IMR-90 (cell line): ENCODE data around the gene NAMPT. TPM values are rescaled to one million over a fixed set of nuclear protein-coding genes. Genes with fewer than 3 reads are reported as not detected.

Experiments
- ATAC-seq: fragments of 200-7000 bp; cut with Tn5 transposase; 2 replicates; pipeline ENCODE4 v1.9.1; 2020; ENCODE audit warnings: low read depth, mild to moderate bottlenecking, moderate library complexity
- BruUV-seq: library from RNA; stranded (reverse); fragments of 400-500 nt; replicated peaks from 2 replicates; lab custom pipeline; 2021; lab: Mats Ljungman, UMichigan
- CTCF ChIA-PET: fragments of 300-600 bp; formaldehyde crosslinking; extraction: SDS; loops from one replicate; lab custom pipeline; 2021; ENCODE audit warnings: antibody characterized with exemption; lab: Yijun Ruan, JAX
- POLR2A ChIA-PET: fragments of 300-600 bp; sonication (Branson Sonifier 250); formaldehyde crosslinking; loops from one replicate; lab custom pipeline; 2022; ENCODE audit warnings: antibody characterized with exemption; ENCODE audit not compliant: unreplicated experiment; lab: Charles Lee
- DNase-seq: peaks from one replicate; pipeline ENCODE4 v3.0.0; 2013
- H2AFZ ChIP-seq: replicated peaks from 2 replicates; pipeline ENCODE3; 2013; ENCODE audit warnings: low read length, mild to moderate bottlenecking; ENCODE audit not compliant: poor library complexity
- H2AK5ac ChIP-seq: 2 replicates; pipeline ENCODE4 v1.6.1; 2013; ENCODE audit warnings: low read depth, low read length, inconsistent platforms
- H2AK9ac ChIP-seq: replicated peaks from 2 replicates; pipeline ENCODE3; 2013; ENCODE audit warnings: mild to moderate bottlenecking, low read depth, low read length, moderate library complexity; ENCODE audit not compliant: poor library complexity
- H2BK120ac ChIP-seq: 2 replicates; pipeline ENCODE4 v1.6.1; 2013; ENCODE audit warnings: low read depth, low read length, inconsistent platforms
- H2BK15ac ChIP-seq: 3 replicates; pipeline ENCODE4 v1.6.1; 2013; ENCODE audit warnings: low read depth, low read length, inconsistent platforms
- H2BK20ac ChIP-seq: 2 replicates; pipeline ENCODE4 v1.6.1; 2013; ENCODE audit warnings: low read depth, mild to moderate bottlenecking, inconsistent platforms, low read length, moderate library complexity
- H2BK5ac ChIP-seq: 2 replicates; pipeline ENCODE4 v1.6.1; 2013; ENCODE audit warnings: mild to moderate bottlenecking, low read depth, low read length, inconsistent platforms; ENCODE audit not compliant: poor library complexity, severe bottlenecking
- H3K14ac ChIP-seq: replicated peaks from 2 replicates; pipeline ENCODE4 v1.6.1; 2013; ENCODE audit warnings: low read depth, low read length, inconsistent platforms
- H3K18ac ChIP-seq: 2 replicates; pipeline ENCODE4 v1.6.1; 2013; ENCODE audit warnings: low read depth, low read length, control low read depth
- H3K23ac ChIP-seq: 2 replicates; pipeline ENCODE4 v1.6.1; 2013; ENCODE audit warnings: low read depth, low read length, inconsistent platforms
- H3K27ac ChIP-seq: 2 replicates; pipeline ENCODE4 v1.5.1; 2013; ENCODE audit warnings: mild to moderate bottlenecking, control low read depth, low read length; ENCODE audit not compliant: insufficient read depth
- H3K27me3 ChIP-seq: 2 replicates; pipeline ENCODE4 v1.6.1; 2013; ENCODE audit warnings: low read length; ENCODE audit not compliant: control insufficient read depth, insufficient read depth
- H3K36me3 ChIP-seq: 2 replicates; pipeline ENCODE4 v1.6.1; 2013; ENCODE audit warnings: low read length, mixed read lengths; ENCODE audit not compliant: control insufficient read depth, insufficient read depth
- H3K4ac ChIP-seq: 2 replicates; pipeline ENCODE4 v1.6.1; 2013; ENCODE audit warnings: low read depth, low read length, inconsistent platforms
- H3K4me1 ChIP-seq: 2 replicates; pipeline ENCODE4 v1.6.1; 2013; ENCODE audit warnings: low read length, mixed read lengths; ENCODE audit not compliant: control insufficient read depth, insufficient read depth
- H3K4me2 ChIP-seq: 2 replicates; pipeline ENCODE4 v1.6.1; 2013; ENCODE audit warnings: low read depth, mild to moderate bottlenecking, control low read depth, low read length, moderate library complexity
- H3K4me3 ChIP-seq: 2 replicates; pipeline ENCODE4 v1.5.1; 2013; ENCODE audit warnings: low read depth, mild to moderate bottlenecking, control low read depth, low read length, moderate library complexity; ENCODE audit not compliant: insufficient read depth
- H3K56ac ChIP-seq: 2 replicates; pipeline ENCODE4 v1.6.1; 2013; ENCODE audit warnings: low read length, inconsistent platforms; ENCODE audit not compliant: insufficient read depth; ENCODE audit errors: extremely low read depth
- H3K79me1 ChIP-seq, 2 experiments: 2 replicates each; pipeline ENCODE4 v1.6.1; 2013; ENCODE audit warnings: low read length in 2 of 2, inconsistent platforms in 1 of 2, low read depth in 1 of 2
- H3K9ac ChIP-seq: 2 replicates; pipeline ENCODE4 v1.6.1; 2013; ENCODE audit warnings: low read depth, low read length, control low read depth
- H3K9me1 ChIP-seq: 2 replicates; pipeline ENCODE4 v1.6.1; 2013; ENCODE audit warnings: low read length, inconsistent platforms; ENCODE audit not compliant: insufficient read depth
- H3K9me3 ChIP-seq: 2 replicates; pipeline ENCODE4 v1.6.1; 2013; ENCODE audit warnings: low read length; ENCODE audit not compliant: control insufficient read depth, insufficient read depth
- H4K20me1 ChIP-seq: 2 replicates; pipeline ENCODE4 v1.6.1; 2013; ENCODE audit warnings: low read length, inconsistent platforms; ENCODE audit not compliant: insufficient read depth
- H4K5ac ChIP-seq: 2 replicates; pipeline ENCODE4 v1.6.1; 2013; ENCODE audit warnings: mild to moderate bottlenecking, low read depth, low read length, control low read depth
- H4K8ac ChIP-seq, 2 experiments: 2 replicates each; pipeline ENCODE4 v1.6.1; 2013; ENCODE audit warnings: low read depth in 2 of 2, low read length in 2 of 2, control low read depth in 1 of 2, inconsistent platforms in 1 of 2
- H4K91ac ChIP-seq: 2 replicates; pipeline ENCODE4 v1.6.1; 2013; ENCODE audit warnings: low read depth, low read length, inconsistent platforms; ENCODE audit not compliant: insufficient read depth
- dilution Hi-C: fragments of 300-500 bp; cut with HindIII; formaldehyde crosslinking; loops from one replicate; pipeline ENCODE4 v1.14.3; 2018; ENCODE audit warnings: low sequenced_read_pairs; ENCODE audit not compliant: unreplicated experiment
- in situ Hi-C: fragments of 300-500 bp; cut with MboI; formaldehyde crosslinking; loops from 3 replicates; pipeline ENCODE4 v1.14.3; 2019; ENCODE audit warnings: low sequenced_read_pairs, inconsistent platforms, mixed read lengths
- intact Hi-C: fragments of 100-400 bp; cut with micrococcal nuclease; formaldehyde crosslinking; loops from 2 replicates; pipeline ENCODE4 v1.10.0; 2022
- polyA plus RNA-seq, 3 experiments: library from polyadenylated mRNA; depleted of rRNA; stranded (reverse); fragments of >200 nt; gene quantifications; 2 replicates each; pipeline ENCODE4 v1.2.3, GENCODE V29; 2012; ENCODE audit warnings: low replicate concordance in 1 of 3
- total RNA-seq: library from RNA; depleted of rRNA; stranded (reverse); fragments of >200 nt; gene quantifications from 2 replicates; pipeline ENCODE4 v1.2.3, GENCODE V29; 2012
- TF ChIP-seq, protein P1 (sequence below): conservative IDR thresholded peaks from 2 replicates; pipeline ENCODE4 v1.5.1; 2012; ENCODE audit warnings: mild to moderate bottlenecking, low read depth, low read length, improper control_type of control experiment
- TF ChIP-seq, protein P2 (sequence below): fragments of 150-350 bp; IDR thresholded peaks from 2 replicates; pipeline ENCODE4 v1.6.1; 2017; ENCODE audit warnings: mild to moderate bottlenecking, antibody characterized with exemption, low read length, low read depth

Gene NAMPT
- total and polyA plus RNA-seq, 2 of the 4 experiments (the other 2 are of a cell fraction), result 13.3 to 31.7 TPM

- Histone ChIP-seq H3K4me2 (no peak overlapping the region), H3K27ac (no peak overlapping the region), H2AK9ac (no peak overlapping the region), H3K79me1 (peaks cover 26 to 46% of the 10 kb centered on the region in 2 experiments), H2BK5ac (no peak overlapping the region), H4K91ac (no peak overlapping the region), H3K9me3 (no peaks in the 10 kb centered on the region), H4K5ac (no peak overlapping the region), H3K14ac (no peak overlapping the region), H2AFZ (no peak overlapping the region), H3K9ac (no peak overlapping the region), H3K27me3 (no peaks in the 10 kb centered on the region), H2AK5ac (no peak overlapping the region), H2BK15ac (no peak overlapping the region), H4K8ac (no peak overlapping the region), H3K4ac (no peak overlapping the region), H4K20me1 (peaks cover 28% of the 10 kb centered on the region; the same call in 1 of the 2 replicates), H3K23ac (no peak overlapping the region), H3K18ac (no peak overlapping the region), H3K4me1 (no peaks in the 10 kb centered on the region), H3K56ac (no peak overlapping the region), H2BK20ac (no peak overlapping the region), H2BK120ac (no peak overlapping the region), H3K9me1 (peaks cover 5% of the 10 kb centered on the region), H3K4me3 (no peak overlapping the region), H3K36me3 (peaks cover 7% of the 10 kb centered on the region)
- dilution Hi-C loops (no loop called here), intact Hi-C loops (no loop called here), in situ Hi-C loops (no loop called here)
- no peak for ATAC-seq
- no TSS peak for BruUV-seq
- ChIA-PET CTCF (interaction anchor here (2.2 kb wide), 1 partner anchor 181 kb away, joined by 9 read pairs; no protein-coding TSS in a partner anchor), POLR2A (no interaction called here)
- TF ChIP-seq, protein P1, sequence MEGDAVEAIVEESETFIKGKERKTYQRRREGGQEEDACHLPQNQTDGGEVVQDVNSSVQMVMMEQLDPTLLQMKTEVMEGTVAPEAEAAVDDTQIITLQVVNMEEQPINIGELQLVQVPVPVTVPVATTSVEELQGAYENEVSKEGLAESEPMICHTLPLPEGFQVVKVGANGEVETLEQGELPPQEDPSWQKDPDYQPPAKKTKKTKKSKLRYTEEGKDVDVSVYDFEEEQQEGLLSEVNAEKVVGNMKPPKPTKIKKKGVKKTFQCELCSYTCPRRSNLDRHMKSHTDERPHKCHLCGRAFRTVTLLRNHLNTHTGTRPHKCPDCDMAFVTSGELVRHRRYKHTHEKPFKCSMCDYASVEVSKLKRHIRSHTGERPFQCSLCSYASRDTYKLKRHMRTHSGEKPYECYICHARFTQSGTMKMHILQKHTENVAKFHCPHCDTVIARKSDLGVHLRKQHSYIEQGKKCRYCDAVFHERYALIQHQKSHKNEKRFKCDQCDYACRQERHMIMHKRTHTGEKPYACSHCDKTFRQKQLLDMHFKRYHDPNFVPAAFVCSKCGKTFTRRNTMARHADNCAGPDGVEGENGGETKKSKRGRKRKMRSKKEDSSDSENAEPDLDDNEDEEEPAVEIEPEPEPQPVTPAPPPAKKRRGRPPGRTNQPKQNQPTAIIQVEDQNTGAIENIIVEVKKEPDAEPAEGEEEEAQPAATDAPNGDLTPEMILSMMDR, result no peak
- TF ChIP-seq, protein P2, sequence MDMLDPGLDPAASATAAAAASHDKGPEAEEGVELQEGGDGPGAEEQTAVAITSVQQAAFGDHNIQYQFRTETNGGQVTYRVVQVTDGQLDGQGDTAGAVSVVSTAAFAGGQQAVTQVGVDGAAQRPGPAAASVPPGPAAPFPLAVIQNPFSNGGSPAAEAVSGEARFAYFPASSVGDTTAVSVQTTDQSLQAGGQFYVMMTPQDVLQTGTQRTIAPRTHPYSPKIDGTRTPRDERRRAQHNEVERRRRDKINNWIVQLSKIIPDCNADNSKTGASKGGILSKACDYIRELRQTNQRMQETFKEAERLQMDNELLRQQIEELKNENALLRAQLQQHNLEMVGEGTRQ, result 0 out of 2 replicates have a peak, but pooled peaks have one; percentile 30
- DNase-seq, result no peak
Observed at GRCh38 chr7:106281127-106281526, 3.7 kb downstream of the NAMPT start.
